Measurements from ENCODE around the gene SAT1.

SAT1 gene

GRCh38 chrX:23811108-23811651 is 28.2 kb downstream of the SAT1 start:
- DNase-seq (ENCODE audit: low read depth), result no peak

DNA sequence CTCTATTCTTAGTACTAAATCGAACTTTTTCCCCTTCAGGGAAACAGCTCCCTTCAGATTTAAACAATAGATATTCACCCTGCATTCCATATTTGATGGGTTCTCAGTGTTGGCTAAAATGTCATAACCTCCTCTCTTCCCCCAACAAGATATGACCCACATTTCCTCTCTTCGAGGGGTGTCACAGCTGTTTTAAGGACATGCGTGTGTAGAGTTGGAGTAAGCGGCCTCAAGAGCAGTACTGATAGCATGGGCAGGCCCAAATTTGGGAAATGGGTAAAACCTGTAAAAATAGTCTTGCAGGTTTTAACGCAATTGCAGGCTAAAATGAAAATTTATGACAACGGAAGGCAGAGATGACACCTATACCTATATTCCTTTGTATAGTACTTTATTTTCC is 28.7 kb downstream of the SAT1 start:
- DNase-seq (ENCODE audit: low read depth), result no peak

DNA sequence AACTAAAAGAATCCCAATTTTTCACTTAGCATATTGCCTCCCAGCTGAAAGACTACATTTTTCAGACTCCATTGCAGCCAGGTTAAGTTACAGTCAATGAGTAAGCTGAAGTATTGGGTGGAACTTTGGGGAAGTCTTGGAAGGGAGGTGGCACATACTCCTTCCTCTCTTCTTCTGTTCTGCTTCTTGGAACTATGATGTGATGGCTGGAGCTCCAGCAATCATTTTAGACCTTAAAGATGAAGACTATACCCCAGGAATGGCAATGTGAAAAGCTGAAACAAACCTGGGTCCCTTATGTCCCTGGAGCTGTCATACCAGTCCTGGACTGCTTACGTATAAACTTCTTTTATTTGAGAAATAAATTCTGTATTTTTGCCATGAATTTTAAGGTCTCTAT is 30.8 kb downstream of the SAT1 start:
- DNase-seq (ENCODE audit: low read depth), result no peak

- no peak for DNase-seq (ENCODE audit: low read depth)
Measured at GRCh38 chrX:23815376-23815775, 32.4 kb downstream of the SAT1 start.

- no peak for DNase-seq (ENCODE audit: low read depth)
Measured at GRCh38 chrX:23816179-23816578, 33.2 kb downstream of the SAT1 start.

- no peak for DNase-seq (ENCODE audit: low read depth)
Measured at GRCh38 chrX:23817979-23818336, 35.0 kb downstream of the SAT1 start.

DNA sequence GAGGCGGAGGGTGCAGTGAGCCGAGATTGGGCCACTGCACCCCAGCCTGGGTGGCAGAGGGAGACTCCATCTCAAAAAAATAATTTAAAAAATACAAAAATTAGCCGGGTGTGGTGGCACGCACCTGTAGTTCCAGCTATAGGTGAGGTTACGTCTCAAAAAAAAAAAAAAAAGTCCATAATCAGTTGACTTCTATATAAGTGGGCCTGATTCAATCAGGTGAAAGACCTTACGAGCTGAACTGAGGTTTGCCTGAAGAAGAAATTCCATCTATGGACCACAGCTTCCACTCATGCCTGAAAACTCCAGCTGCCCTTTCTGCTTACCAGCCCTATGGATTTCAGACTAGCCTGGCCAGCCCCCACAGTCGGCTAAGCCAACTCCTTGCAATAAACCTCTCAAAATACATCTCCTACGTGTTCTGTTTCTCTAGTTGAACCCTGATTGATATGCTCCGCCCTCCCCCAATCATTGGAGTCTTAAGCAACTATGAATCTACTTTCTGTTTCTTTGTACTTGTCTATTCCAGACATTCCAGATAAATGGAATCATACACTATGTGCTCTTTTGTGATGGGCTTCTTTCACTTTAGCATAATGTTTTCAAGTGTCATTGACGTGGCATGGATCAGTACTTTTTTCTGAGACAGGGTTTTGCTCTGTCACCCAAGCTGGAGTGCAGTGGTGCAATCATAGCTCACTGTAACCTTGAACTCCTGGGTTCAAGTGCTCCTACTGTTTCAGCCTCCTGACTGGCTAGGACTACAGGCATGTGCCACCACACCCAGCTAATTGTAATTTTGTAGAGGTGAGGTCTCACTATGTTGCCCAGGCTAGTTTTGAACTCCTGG is 36.6 kb downstream of the SAT1 start:
- DNase-seq (ENCODE audit: low read depth), result no peak

GRCh38 chrX:23820235-23820782 is 37.3 kb downstream of the SAT1 start:
- DNase-seq (ENCODE audit: low read depth), result no peak

- DNase-seq (ENCODE audit: low read depth), result no peak
Measured at GRCh38 chrX:23821847-23822246, 38.9 kb downstream of the SAT1 start.

- DNase-seq (ENCODE audit: low read depth), result no peak
Measured at GRCh38 chrX:23822397-23822796, 39.4 kb downstream of the SAT1 start.

DNA sequence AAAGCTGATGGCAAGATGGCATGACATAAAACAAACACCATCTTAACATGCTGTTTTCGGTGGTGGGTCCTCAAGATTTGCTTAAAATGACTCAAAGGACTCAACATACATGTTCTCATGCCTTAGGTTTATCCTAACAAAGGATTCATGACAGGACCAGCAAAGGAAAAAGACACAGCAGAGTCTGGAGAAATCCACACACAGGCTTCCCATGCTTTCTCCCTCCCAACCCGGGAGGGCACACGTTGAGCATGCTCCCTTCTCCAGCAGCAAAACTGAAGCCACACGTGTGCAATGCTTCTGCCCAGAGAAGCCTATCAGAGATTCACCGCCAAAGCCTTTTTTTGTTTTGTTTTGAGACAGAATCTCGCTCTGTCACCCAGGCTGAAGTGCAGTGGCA is 39.9 kb downstream of the SAT1 start:
- no peak for DNase-seq (ENCODE audit: low read depth)

DNA sequence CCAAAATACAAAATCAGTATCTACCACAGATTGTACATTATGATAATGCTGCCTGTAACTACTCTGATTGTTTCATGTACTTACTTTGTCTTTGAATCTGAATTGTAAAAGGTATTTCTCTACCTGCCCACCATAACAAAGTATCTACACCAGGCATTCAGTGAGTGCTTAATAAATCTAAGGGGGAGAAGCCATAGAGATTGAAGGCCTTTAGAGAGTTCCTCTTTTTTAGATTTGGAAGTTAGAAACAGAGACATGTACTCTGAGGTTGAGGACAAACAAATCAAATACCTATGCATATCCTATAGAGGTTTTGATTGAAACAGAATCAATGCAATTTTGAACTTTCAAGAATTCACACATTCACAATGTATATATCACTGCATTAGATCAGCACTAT is 42.7 kb downstream of the SAT1 start:
- no peak for DNase-seq (ENCODE audit: low read depth)

DNA sequence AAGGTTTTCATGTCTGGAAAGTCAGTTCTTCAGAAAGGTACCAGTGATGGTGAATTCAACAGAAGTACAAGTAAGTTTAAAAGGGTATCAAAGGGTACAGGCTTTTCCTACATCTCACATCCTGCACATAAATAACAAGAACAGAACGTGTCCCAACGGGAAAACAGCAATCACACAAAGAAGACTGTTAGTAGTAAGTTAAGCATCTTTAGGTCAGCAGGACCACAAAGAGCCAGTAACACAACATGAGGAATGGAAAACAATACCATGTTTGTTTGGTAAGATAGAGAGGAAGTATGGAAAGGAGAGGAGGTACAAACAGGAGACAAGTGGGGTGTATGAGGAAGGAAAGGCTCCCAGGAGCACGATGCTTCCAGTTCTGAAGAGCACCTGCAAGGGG is 43.2 kb downstream of the SAT1 start:
- DNase-seq (ENCODE audit: low read depth), result no peak

GRCh38 chrX:23826653-23827052 is 43.7 kb downstream of the SAT1 start:
- DNase-seq (ENCODE audit: low read depth), result no peak

- DNase-seq (ENCODE audit: low read depth), result no peak
Measured at GRCh38 chrX:23828881-23829280, 45.9 kb downstream of the SAT1 start.

GRCh38 chrX:23832721-23833120 is 49.7 kb downstream of the SAT1 start:
- no peak for DNase-seq (ENCODE audit: low read depth)

All from GM04503 (cell line).